HEK293T (cell line): ENCODE measurements around the gene PLA2G2E.

Source experiments
- ARNT ChIP-seq: fragments of 450-650 bp; IDR thresholded peaks from 2 replicates; pipeline ENCODE4 v1.6.1; 2017; ENCODE audit warnings: mild to moderate bottlenecking
- CTBP1 ChIP-seq: fragments of 450-650 bp; IDR thresholded peaks from 2 replicates; pipeline ENCODE4 v1.6.1; 2016; ENCODE audit warnings: borderline replicate concordance
- ELF4 ChIP-seq: fragments of 450-650 bp; IDR thresholded peaks from 2 replicates; pipeline ENCODE4 v1.6.1; 2017; ENCODE audit warnings: antibody characterized with exemption
- FOXA1 ChIP-seq: fragments of 450-650 bp; IDR thresholded peaks from 2 replicates; pipeline ENCODE4 v1.6.1; 2016; ENCODE audit warnings: mild to moderate bottlenecking
- FOXK2 ChIP-seq: fragments of 450-650 bp; IDR thresholded peaks from 2 replicates; pipeline ENCODE4 v1.6.1; 2016; ENCODE audit warnings: mild to moderate bottlenecking
- FOXM1 ChIP-seq: fragments of 450-650 bp; IDR thresholded peaks from 2 replicates; pipeline ENCODE4 v1.6.1; 2017; ENCODE audit warnings: mild to moderate bottlenecking, borderline replicate concordance
- L3MBTL2 ChIP-seq: fragments of 450-650 bp; conservative IDR thresholded peaks from 2 replicates; pipeline ENCODE4 v1.6.1; 2016; ENCODE audit warnings: mild to moderate bottlenecking
- LEF1 ChIP-seq: fragments of 450-650 bp; IDR thresholded peaks from 2 replicates; pipeline ENCODE4 v1.6.1; 2017; ENCODE audit warnings: mild to moderate bottlenecking, borderline replicate concordance
- NFRKB ChIP-seq: fragments of 450-650 bp; IDR thresholded peaks from 2 replicates; pipeline ENCODE4 v1.6.1; 2016; ENCODE audit warnings: mild to moderate bottlenecking, moderate library complexity
- PKNOX1 ChIP-seq: fragments of 450-650 bp; IDR thresholded peaks from 2 replicates; pipeline ENCODE4 v1.6.1; 2016
- SP1 ChIP-seq: fragments of 450-650 bp; IDR thresholded peaks from 2 replicates; pipeline ENCODE4 v1.6.1; 2017
- SUZ12 ChIP-seq: fragments of 450-650 bp; IDR thresholded peaks from 2 replicates; pipeline ENCODE4 v1.6.1; 2016; ENCODE audit warnings: mild to moderate bottlenecking
- TARDBP ChIP-seq: fragments of 450-650 bp; IDR thresholded peaks from 2 replicates; pipeline ENCODE4 v1.6.1; 2016

- TF ChIP-seq FOXA1 (no peak), SP1 (no peak), CTBP1 (no peak), LEF1 (no peak), ELF4 (no peak), NFRKB (no peak), L3MBTL2 (no peak), ARNT (no peak), TARDBP (no peak), FOXK2 (no peak), FOXM1 (no peak), PKNOX1 (no peak), SUZ12 (no peak)
These were observed 17.2 kb upstream of the PLA2G2E start for GRCh38 chr1:19940486-19941205.
